Measurements from ENCODE around the gene ITIH3.

Gene ITIH3

GRCh38 chr3:52796411-52796810, 1.8 kb downstream of the ITIH3 start:
- Histone ChIP-seq H3K4me1 (ENCODE audit: control insufficient read depth, insufficient read depth, low read length) (0 out of 2 replicates have a peak, but pooled peaks cover 2% of the 10 kb centered on the region), H3K36me3 (ENCODE audit: control insufficient read depth, insufficient read depth, low read length) (no peaks in the 10 kb centered on the region), H3K9me3 (ENCODE audit: control insufficient read depth, insufficient read depth, low read length) (no peaks in the 10 kb centered on the region), H3K27ac (ENCODE audit: low read length) (no peak overlapping the region), H3K4me3 (ENCODE audit: low read length) (no peak overlapping the region), H3K27me3 (ENCODE audit: control insufficient read depth, insufficient read depth, low read length) (no peaks in the 10 kb centered on the region)
- no peak for DNase-seq (ENCODE audit: low read depth, low spot score)
- no CpG with 5 or more reads among the region's 9 CpGs for WGBS (ENCODE audit: insufficient coverage, insufficient read length)

- 0 out of 2 replicates have a peak, but pooled peaks cover 2% of the 10 kb centered on the region for H3K4me1 ChIP-seq (ENCODE audit: control insufficient read depth, insufficient read depth, low read length)
- H3K4me3 ChIP-seq (ENCODE audit: low read length): no peak overlapping the region
- H3K36me3 ChIP-seq (ENCODE audit: control insufficient read depth, insufficient read depth, low read length): no peaks in the 10 kb centered on the region
- no peak overlapping the region for H3K27ac ChIP-seq (ENCODE audit: low read length)
- no CpG with 5 or more reads among the region's 10 CpGs for WGBS (ENCODE audit: insufficient coverage, insufficient read length)
- no peaks in the 10 kb centered on the region for H3K9me3 ChIP-seq (ENCODE audit: control insufficient read depth, insufficient read depth, low read length)
- DNase-seq (ENCODE audit: low read depth, low spot score): no peak
- H3K27me3 ChIP-seq (ENCODE audit: control insufficient read depth, insufficient read depth, low read length): no peaks in the 10 kb centered on the region
These were observed 3.9 kb downstream of the ITIH3 start for GRCh38 chr3:52798376-52798977.

- H3K27me3 ChIP-seq (ENCODE audit: control insufficient read depth, insufficient read depth, low read length): no peaks in the 10 kb centered on the region
- DNase-seq (ENCODE audit: low read depth, low spot score): peak; percentile 43
- no peak overlapping the region for H3K27ac ChIP-seq (ENCODE audit: low read length)
- no peak overlapping the region for H3K4me3 ChIP-seq (ENCODE audit: low read length)
- H3K36me3 ChIP-seq (ENCODE audit: control insufficient read depth, insufficient read depth, low read length): no peaks in the 10 kb centered on the region
- 0 out of 2 replicates have a peak, but pooled peaks cover 2% of the 10 kb centered on the region for H3K4me1 ChIP-seq (ENCODE audit: control insufficient read depth, insufficient read depth, low read length)
- WGBS (ENCODE audit: insufficient coverage, insufficient read length): no CpG with 5 or more reads among the region's 14 CpGs
- no peaks in the 10 kb centered on the region for H3K9me3 ChIP-seq (ENCODE audit: control insufficient read depth, insufficient read depth, low read length)
These were observed 4.4 kb downstream of the ITIH3 start for GRCh38 chr3:52798978-52799476.

DNA sequence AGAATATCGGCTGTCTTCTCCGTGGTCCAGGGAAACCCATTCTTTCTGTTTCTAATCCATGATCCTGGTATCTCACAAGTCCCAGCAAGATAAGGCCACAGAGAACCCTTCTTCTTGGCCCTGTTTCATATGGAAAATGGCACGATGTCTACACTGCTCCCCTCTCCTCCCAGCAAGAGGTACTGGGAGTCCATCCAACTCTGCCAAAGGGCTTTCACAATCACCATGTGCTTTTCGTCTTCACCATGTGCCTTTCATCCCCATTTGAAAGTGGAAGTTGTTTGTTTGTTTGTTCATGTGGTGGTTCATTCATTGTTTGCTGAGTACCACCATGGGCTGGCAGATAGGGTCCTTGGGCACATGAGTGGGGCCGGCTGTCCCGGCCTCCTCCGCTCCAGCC, 5.5 kb downstream of the ITIH3 start:
- Histone ChIP-seq H3K27me3 (ENCODE audit: control insufficient read depth, insufficient read depth, low read length) (no peaks in the 10 kb centered on the region), H3K4me1 (ENCODE audit: control insufficient read depth, insufficient read depth, low read length) (0 out of 2 replicates have a peak, but pooled peaks cover 2% of the 10 kb centered on the region), H3K9me3 (ENCODE audit: control insufficient read depth, insufficient read depth, low read length) (no peaks in the 10 kb centered on the region), H3K4me3 (ENCODE audit: low read length) (no peak overlapping the region), H3K27ac (ENCODE audit: low read length) (no peak overlapping the region), H3K36me3 (ENCODE audit: control insufficient read depth, insufficient read depth, low read length) (no peaks in the 10 kb centered on the region)
- no peak for DNase-seq (ENCODE audit: low read depth, low spot score)
- WGBS (ENCODE audit: insufficient coverage, insufficient read length): no CpG with 5 or more reads among the region's 7 CpGs

DNA sequence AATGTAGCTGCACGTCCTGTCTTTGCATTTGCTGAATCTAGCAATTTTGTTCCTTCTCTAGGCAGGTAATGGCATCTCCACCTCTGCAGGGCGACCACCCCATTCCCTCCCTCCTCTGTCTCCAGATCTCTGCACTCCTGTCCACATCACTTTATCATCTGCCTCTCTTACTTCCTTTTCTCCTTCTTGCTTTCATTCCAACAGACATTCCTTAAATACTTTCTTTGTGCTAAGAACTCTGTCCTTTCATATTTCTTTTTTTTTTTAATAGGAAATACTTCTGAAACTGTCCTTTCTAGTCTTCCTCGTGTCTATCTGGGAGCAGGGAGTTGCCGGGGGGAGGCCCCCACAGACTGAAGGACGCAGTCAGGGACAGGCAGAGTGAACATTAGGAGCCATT, 7.2 kb downstream of the ITIH3 start:
- H3K4me1 ChIP-seq (ENCODE audit: control insufficient read depth, insufficient read depth, low read length): 0 out of 2 replicates have a peak, but pooled peaks cover 2% of the 10 kb centered on the region
- H3K9me3 ChIP-seq (ENCODE audit: control insufficient read depth, insufficient read depth, low read length): no peaks in the 10 kb centered on the region
- no peak overlapping the region for H3K4me3 ChIP-seq (ENCODE audit: low read length)
- H3K36me3 ChIP-seq (ENCODE audit: control insufficient read depth, insufficient read depth, low read length): no peaks in the 10 kb centered on the region
- DNase-seq (ENCODE audit: low read depth, low spot score): no peak
- no peaks in the 10 kb centered on the region for H3K27me3 ChIP-seq (ENCODE audit: control insufficient read depth, insufficient read depth, low read length)
- no CpG with 5 or more reads among the region's 5 CpGs for WGBS (ENCODE audit: insufficient coverage, insufficient read length)
- H3K27ac ChIP-seq (ENCODE audit: low read length): no peak overlapping the region

GRCh38 chr3:52805270-52806039, 10.9 kb downstream of the ITIH3 start:
- Histone ChIP-seq H3K4me1 (ENCODE audit: control insufficient read depth, insufficient read depth, low read length) (no peaks in the 10 kb centered on the region), H3K4me3 (ENCODE audit: low read length) (no peak overlapping the region), H3K9me3 (ENCODE audit: control insufficient read depth, insufficient read depth, low read length) (no peaks in the 10 kb centered on the region), H3K36me3 (ENCODE audit: control insufficient read depth, insufficient read depth, low read length) (no peaks in the 10 kb centered on the region), H3K27ac (ENCODE audit: low read length) (no peak overlapping the region), H3K27me3 (ENCODE audit: control insufficient read depth, insufficient read depth, low read length) (no peaks in the 10 kb centered on the region)
- WGBS (ENCODE audit: insufficient coverage, insufficient read length): no CpG with 5 or more reads among the region's 19 CpGs
- DNase-seq (ENCODE audit: low read depth, low spot score): no peak

DNA sequence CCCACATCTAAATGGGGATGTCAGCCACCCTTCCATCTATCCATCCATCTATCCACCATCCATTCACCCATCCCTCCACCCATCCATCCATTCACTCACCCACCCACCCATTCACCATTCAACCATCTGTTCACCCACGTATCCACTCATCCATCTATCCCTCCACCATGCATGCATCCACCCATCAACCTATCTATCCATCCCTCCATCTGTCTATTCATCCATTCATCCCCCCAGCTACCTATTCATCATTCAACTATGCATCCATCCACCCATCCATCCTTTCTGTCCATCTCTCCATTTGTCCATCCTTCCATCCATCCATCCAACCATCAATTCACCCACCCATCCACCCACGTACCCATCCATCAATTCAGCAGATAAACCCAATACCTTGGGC, 14.6 kb downstream of the ITIH3 start:
- no peaks in the 10 kb centered on the region for H3K27me3 ChIP-seq (ENCODE audit: control insufficient read depth, insufficient read depth, low read length)
- no peak overlapping the region for H3K4me3 ChIP-seq (ENCODE audit: low read length)
- DNase-seq (ENCODE audit: low read depth, low spot score): no peak
- no peaks in the 10 kb centered on the region; the same call in 1 of the 2 replicates for H3K4me1 ChIP-seq (ENCODE audit: control insufficient read depth, insufficient read depth, low read length)
- no peaks in the 10 kb centered on the region for H3K9me3 ChIP-seq (ENCODE audit: control insufficient read depth, insufficient read depth, low read length)
- no peak overlapping the region for H3K27ac ChIP-seq (ENCODE audit: low read length)
- no peaks in the 10 kb centered on the region; the same call in 1 of the 2 replicates for H3K36me3 ChIP-seq (ENCODE audit: control insufficient read depth, insufficient read depth, low read length)
- 100% methylated on average over 1 of the region's 2 CpGs for WGBS (ENCODE audit: insufficient coverage, insufficient read length)

DNA sequence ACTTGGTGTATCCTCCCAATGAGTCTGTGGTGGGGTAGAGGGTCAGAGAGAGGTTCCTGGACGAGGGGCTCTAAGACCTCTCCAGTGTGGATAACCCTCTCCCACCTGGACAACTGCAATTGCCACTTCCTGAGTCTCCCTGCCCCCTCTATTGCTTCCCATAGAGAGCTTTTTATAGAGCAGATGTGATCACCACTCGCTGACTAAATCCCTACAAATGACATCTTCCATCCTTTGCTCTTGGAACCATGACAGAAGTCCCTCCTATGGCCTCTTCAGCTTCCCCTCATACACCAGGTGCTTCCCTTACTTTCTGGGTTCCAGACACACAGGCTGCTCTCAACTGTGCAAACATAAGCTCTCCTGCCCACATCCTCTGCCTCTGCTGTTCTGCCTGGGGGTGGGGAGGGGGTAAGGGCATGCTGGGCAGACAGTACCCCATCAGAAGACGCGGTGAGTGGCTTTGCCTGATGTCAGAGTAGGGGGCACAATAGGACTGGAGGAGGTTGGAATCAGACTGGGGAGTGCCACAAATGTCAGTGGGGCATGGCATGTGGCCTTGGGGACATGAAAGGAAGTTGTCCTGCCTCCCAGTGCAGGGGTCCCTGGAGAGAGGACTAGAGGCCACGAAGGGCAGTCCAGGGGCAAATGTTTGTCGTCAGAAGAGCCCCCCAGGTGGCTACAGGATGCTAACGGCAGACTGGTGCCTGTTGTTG, 15.2 kb downstream of the ITIH3 start:
- Histone ChIP-seq H3K27ac (ENCODE audit: low read length) (no peak overlapping the region), H3K9me3 (ENCODE audit: control insufficient read depth, insufficient read depth, low read length) (no peaks in the 10 kb centered on the region), H3K27me3 (ENCODE audit: control insufficient read depth, insufficient read depth, low read length) (no peaks in the 10 kb centered on the region), H3K4me1 (ENCODE audit: control insufficient read depth, insufficient read depth, low read length) (no peaks in the 10 kb centered on the region; the same call in 1 of the 2 replicates), H3K4me3 (ENCODE audit: low read length) (no peak overlapping the region), H3K36me3 (ENCODE audit: control insufficient read depth, insufficient read depth, low read length) (no peaks in the 10 kb centered on the region; the same call in 1 of the 2 replicates)
- no peak for DNase-seq (ENCODE audit: low read depth, low spot score)
- WGBS (ENCODE audit: insufficient coverage, insufficient read length): no CpG with 5 or more reads among the region's 7 CpGs

- no peak overlapping the region for H3K4me3 ChIP-seq (ENCODE audit: low read length)
- DNase-seq (ENCODE audit: low read depth, low spot score): no peak
- H3K27ac ChIP-seq (ENCODE audit: low read length): no peak overlapping the region
- no peaks in the 10 kb centered on the region; the same call in 1 of the 2 replicates for H3K4me1 ChIP-seq (ENCODE audit: control insufficient read depth, insufficient read depth, low read length)
- no peaks in the 10 kb centered on the region for H3K9me3 ChIP-seq (ENCODE audit: control insufficient read depth, insufficient read depth, low read length)
- H3K27me3 ChIP-seq (ENCODE audit: control insufficient read depth, insufficient read depth, low read length): no peaks in the 10 kb centered on the region
- no CpG with 5 or more reads among the region's 11 CpGs for WGBS (ENCODE audit: insufficient coverage, insufficient read length)
- H3K36me3 ChIP-seq (ENCODE audit: control insufficient read depth, insufficient read depth, low read length): no peaks in the 10 kb centered on the region; the same call in 1 of the 2 replicates
These were observed 16.3 kb downstream of the ITIH3 start for GRCh38 chr3:52810923-52811322.

DNA sequence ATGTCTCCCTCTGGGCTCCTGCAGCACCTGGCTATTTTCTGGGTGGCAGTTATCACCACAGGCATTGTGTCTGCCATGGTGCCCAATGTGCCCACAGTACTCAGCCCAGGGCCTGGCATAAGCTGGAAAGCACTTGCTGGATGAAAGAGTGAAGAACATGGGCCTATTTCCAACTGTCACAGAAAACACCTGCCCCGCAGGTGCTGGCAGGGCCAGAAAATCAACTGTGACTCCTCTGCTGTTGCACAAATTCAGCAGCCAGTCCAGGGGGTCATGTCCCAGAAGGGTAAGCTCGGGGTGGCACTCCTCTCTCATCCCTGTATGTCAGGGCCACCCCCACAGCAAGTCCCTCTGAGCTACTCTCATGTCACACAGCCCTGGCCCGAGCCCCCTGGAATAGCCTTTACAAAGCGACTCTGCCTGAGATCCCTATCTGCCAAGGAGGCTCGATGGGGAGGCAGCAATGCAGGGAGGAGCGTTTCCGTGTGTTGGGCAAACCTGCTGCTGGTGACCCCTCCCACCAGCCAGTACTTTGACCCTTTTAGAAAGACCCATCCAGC, 16.9 kb downstream of the ITIH3 start:
- Histone ChIP-seq H3K4me1 (ENCODE audit: control insufficient read depth, insufficient read depth, low read length) (no peaks in the 10 kb centered on the region; the same call in 1 of the 2 replicates), H3K27ac (ENCODE audit: low read length) (no peak overlapping the region), H3K36me3 (ENCODE audit: control insufficient read depth, insufficient read depth, low read length) (no peaks in the 10 kb centered on the region; the same call in 1 of the 2 replicates), H3K9me3 (ENCODE audit: control insufficient read depth, insufficient read depth, low read length) (no peaks in the 10 kb centered on the region), H3K27me3 (ENCODE audit: control insufficient read depth, insufficient read depth, low read length) (no peaks in the 10 kb centered on the region), H3K4me3 (ENCODE audit: low read length) (no peak overlapping the region)
- no peak for DNase-seq (ENCODE audit: low read depth, low spot score)
- no CpG with 5 or more reads among the region's 7 CpGs for WGBS (ENCODE audit: insufficient coverage, insufficient read length)
